Pancreas (tissue), 10 donors: Measurements from ENCODE around the gene NEFH. TPM values are rescaled to one million over a fixed set of nuclear protein-coding genes. Genes with fewer than 3 reads are reported as not detected.
A peak's percentile ranks its signal among the peaks of the same experiment; 100 is the strongest.

ENCODE experiments used
- ATAC-seq, 4 donors: fragments of 200-7000 bp; cut with Tn5 transposase; one replicate each; pipeline versions ENCODE4 v1.8.0 to v1.9.1; 2020; ENCODE audit warnings: mild to moderate bottlenecking in 4 of 4, moderate library complexity in 4 of 4
- DNase-seq, 6 donors: peaks; one replicate each; pipeline ENCODE4 v3.0.0-alpha.2; 2020
- FAIRE-seq: peaks from 2 replicates; lab custom pipeline; 2012; peaks lifted over from hg19 to GRCh38; lab: Jason Lieb, UNC
- H3K27ac ChIP-seq, 4 donors: fragments of 200-600 bp; sonication (generic); 1 replicate in 3 of 4; 2 replicates in 1 of 4; pipeline versions ENCODE4 v1.5.0 to v1.8.0; 2020
- H3K27me3 ChIP-seq, 4 donors: fragments of 200-600 bp; one replicate each; pipeline ENCODE4 v1.8.0; 2021
- H3K36me3 ChIP-seq, 3 donors: fragments of 200-600 bp; sonication (generic) in 1 of 3; one replicate each; pipeline versions ENCODE4 v1.5.0 to v1.8.0; 2020 to 2021
- H3K4me1 ChIP-seq, 3 donors: fragments of 200-600 bp; one replicate each; pipeline ENCODE4 v1.8.0; 2021
- H3K4me3 ChIP-seq, 4 donors: fragments of 200-600 bp; sonication (generic) in 2 of 4; one replicate each; pipeline versions ENCODE4 v1.5.0 to v1.8.0; 2020 to 2021
- H3K9me3 ChIP-seq, 4 donors: fragments of 200-600 bp; one replicate each; pipeline ENCODE4 v1.8.0; 2021
- CTCF ChIP-seq, 4 donors: fragments of 200-600 bp; sonication (generic) in 3 of 4; IDR thresholded peaks; one replicate each; pipeline versions ENCODE4 v1.5.0 to v1.8.0; 2021; ENCODE audit warnings: antibody characterized with exemption in 4 of 4
- WGBS, 2 donors: extraction: QIAGEN DNeasy Blood & Tissue Kit; methylation state at CpG; one replicate each; pipeline ENCODE4 v1.1.7; 2013; 5-methylcytosine and 5-hydroxymethylcytosine counted together
- intact Hi-C, 3 donors: fragments of 100-400 bp; cut with DNase I; formaldehyde crosslinking; loops; one replicate each; pipeline versions ENCODE4 v1.11.1 to v1.14.2; 2022
- polyA plus RNA-seq, 2 donors: library from polyadenylated mRNA; stranded (reverse); fragments of 200-250 nt; gene quantifications; one replicate each; pipeline ENCODE4 v1.2.3, GENCODE V29; 2013
- total RNA-seq, 6 donors: library from RNA; stranded (reverse); fragmentation: NEBNext Ultra II Directional in 4 of 6; extraction: Animal tissue kit (Norgen Biotek cat#: 25700) in 4 of 6; gene quantifications; one replicate each; pipeline versions ENCODE4 v1.2.1 to v1.2.4, GENCODE V29; 2021 to 2023
- donor health status: healthy with polysubstance abuse.
- donor health status: DM: no; HTN: no; CAD: no; lungs with moderate emphysema.
- donor health status: DM: no; HTN: no; CAD: no.
- donor health status: control.
- donor health status: control.
- donor health status: Bipolar disorder and iron deficiency.
- donor health status: DM: yes; HTN: yes; CAD: no.
- donor health status: DM: no; HTN: no; CAD: no.
- donor health status: DM: no; HTN: no; CAD: no.
- donor health status: DM: yes; HTN: yes; CAD: no.

Gene NEFH, protein sequence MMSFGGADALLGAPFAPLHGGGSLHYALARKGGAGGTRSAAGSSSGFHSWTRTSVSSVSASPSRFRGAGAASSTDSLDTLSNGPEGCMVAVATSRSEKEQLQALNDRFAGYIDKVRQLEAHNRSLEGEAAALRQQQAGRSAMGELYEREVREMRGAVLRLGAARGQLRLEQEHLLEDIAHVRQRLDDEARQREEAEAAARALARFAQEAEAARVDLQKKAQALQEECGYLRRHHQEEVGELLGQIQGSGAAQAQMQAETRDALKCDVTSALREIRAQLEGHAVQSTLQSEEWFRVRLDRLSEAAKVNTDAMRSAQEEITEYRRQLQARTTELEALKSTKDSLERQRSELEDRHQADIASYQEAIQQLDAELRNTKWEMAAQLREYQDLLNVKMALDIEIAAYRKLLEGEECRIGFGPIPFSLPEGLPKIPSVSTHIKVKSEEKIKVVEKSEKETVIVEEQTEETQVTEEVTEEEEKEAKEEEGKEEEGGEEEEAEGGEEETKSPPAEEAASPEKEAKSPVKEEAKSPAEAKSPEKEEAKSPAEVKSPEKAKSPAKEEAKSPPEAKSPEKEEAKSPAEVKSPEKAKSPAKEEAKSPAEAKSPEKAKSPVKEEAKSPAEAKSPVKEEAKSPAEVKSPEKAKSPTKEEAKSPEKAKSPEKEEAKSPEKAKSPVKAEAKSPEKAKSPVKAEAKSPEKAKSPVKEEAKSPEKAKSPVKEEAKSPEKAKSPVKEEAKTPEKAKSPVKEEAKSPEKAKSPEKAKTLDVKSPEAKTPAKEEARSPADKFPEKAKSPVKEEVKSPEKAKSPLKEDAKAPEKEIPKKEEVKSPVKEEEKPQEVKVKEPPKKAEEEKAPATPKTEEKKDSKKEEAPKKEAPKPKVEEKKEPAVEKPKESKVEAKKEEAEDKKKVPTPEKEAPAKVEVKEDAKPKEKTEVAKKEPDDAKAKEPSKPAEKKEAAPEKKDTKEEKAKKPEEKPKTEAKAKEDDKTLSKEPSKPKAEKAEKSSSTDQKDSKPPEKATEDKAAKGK
- total RNA-seq (under 1 TPM; 0.05 to 0.72 (median 0.13) TPM), polyA plus RNA-seq (under 1 TPM; 0.23 to 0.99 TPM)

- Histone ChIP-seq H3K36me3 (no peaks in the 10 kb centered on the region), H3K4me1 (peaks cover 0 to 14% (median 3%) of the 10 kb centered on the region in 3 donors), H3K9me3 (no peaks in the 10 kb centered on the region), H3K27me3 (peaks cover 0 to 15% (median 5%) of the 10 kb centered on the region in 4 donors), H3K27ac (no peak within 1 kb of the TSS), H3K4me3 (peak within 1 kb of the TSS in 1 of 4 donors; percentile 29)
- FAIRE-seq (no peak), ATAC-seq (peak in 2 of 4 donors; percentile 4 to 38), DNase-seq (peak in 1 of 6 donors; percentile 49)
- WGBS, 2 donors = 7 to 9% methylated on average over 33 to 48 of the region's 48 CpGs
- intact Hi-C loops = no loop called here
- TF ChIP-seq CTCF (IDR thresholded peaks at IDR 0.05) = no peak
Measured at GRCh38 chr22:29479417-29480261, at the start of gene NEFH. TSS of gene NEFH (plus strand) at chr22:29480218. CDS start at chr22:29480263, 45 bp downstream.

DNA sequence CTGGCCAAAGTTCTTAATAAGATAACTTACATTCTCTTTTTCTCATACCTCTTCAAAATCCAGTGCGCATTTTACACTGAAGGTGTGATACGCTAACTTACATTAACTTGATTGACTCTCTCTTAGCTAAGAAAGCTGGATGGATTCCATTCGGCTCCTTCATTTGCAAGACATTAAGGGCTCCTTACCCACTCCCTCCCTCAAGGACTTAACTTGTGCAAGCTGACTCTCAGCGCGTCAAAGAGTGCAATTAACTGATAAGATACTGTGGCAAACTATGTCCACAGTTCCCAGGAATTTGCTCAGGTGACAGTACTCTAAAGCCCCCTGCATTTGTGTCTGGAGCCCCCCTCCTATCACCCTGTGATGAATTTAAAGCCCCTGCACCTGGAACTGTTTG is 48.0 kb upstream of the NEFH start:
- FAIRE-seq = no peak
- WGBS, 2 donors = 31 to 37% methylated on average over 5 of the region's 5 CpGs

DNA sequence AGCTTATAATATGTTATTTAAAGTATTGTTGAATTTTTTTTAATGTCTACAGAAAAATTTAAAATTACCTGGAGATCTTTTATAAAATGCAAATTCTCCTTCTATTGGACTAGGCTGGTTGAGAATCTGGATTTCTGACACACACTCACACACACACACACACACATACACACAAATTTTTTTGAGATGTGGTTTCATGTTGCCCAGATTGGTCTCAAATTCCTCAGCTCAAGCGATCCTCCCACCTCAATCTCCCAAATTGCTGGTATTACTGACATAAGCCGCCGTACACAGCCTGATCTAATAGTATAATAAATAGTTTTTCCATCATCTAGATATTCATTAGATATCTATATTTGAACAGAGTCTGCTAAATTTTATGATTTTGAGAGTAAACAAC is 46.2 kb upstream of the NEFH start:
- Histone ChIP-seq H3K4me3 (no peak overlapping the region), H3K27ac (no peak overlapping the region), H3K4me1 (no peaks in the 10 kb centered on the region), H3K36me3 (no peaks in the 10 kb centered on the region), H3K27me3 (peaks cover 0 to 7% (median 0%) of the 10 kb centered on the region in 4 donors), H3K9me3 (no peaks in the 10 kb centered on the region)
- intact Hi-C loops = no loop called here
- 93 to 96% methylated on average over 3 of the region's 3 CpGs for WGBS, 2 donors
- ATAC-seq (no peak), FAIRE-seq (no peak), DNase-seq (no peak)
- TF ChIP-seq CTCF (IDR thresholded peaks at IDR 0.05) = no peak

More for the DNA sequence above, 48.0 kb upstream of the NEFH start:
- no peak for TF ChIP-seq CTCF (IDR thresholded peaks at IDR 0.05)
- DNase-seq (no peak), ATAC-seq (no peak)
- Histone ChIP-seq H3K4me3 (no peak overlapping the region), H3K36me3 (no peaks in the 10 kb centered on the region), H3K4me1 (no peaks in the 10 kb centered on the region), H3K27ac (no peak overlapping the region), H3K9me3 (no peaks in the 10 kb centered on the region), H3K27me3 (peaks cover 0 to 7% (median 0%) of the 10 kb centered on the region in 4 donors)
- intact Hi-C loops = no loop called here

GRCh38 chr22:29434288-29434687 is 45.7 kb upstream of the NEFH start:
- ATAC-seq (no peak), DNase-seq (no peak), FAIRE-seq (no peak)
- Histone ChIP-seq H3K4me3 (no peak overlapping the region), H3K27ac (no peak overlapping the region), H3K4me1 (no peaks in the 10 kb centered on the region), H3K9me3 (no peaks in the 10 kb centered on the region), H3K36me3 (no peaks in the 10 kb centered on the region), H3K27me3 (peaks cover 0 to 7% (median 0%) of the 10 kb centered on the region in 4 donors)
- intact Hi-C loops = no loop called here
- WGBS, 2 donors = 76 to 78% methylated on average over 7 of the region's 7 CpGs
- no peak for TF ChIP-seq CTCF (IDR thresholded peaks at IDR 0.05)
